Left ventricle myocardium inferior (tissue), 1 donor: ENCODE data around the gene PARD3. TPM values are rescaled to one million over a fixed set of nuclear protein-coding genes. Genes with fewer than 3 reads are reported as not detected.

Source experiments
- DNase-seq: peaks from one replicate; pipeline ENCODE4 v3.0.0-alpha.2; 2020
- H3K27ac ChIP-seq: fragments of 200-600 bp; replicated peaks from 2 replicates; pipeline ENCODE4 v1.8.0; 2021
- H3K27me3 ChIP-seq: fragments of 200-600 bp; 2 replicates; pipeline ENCODE4 v1.8.0; 2021; ENCODE audit warnings: low read depth
- H3K36me3 ChIP-seq: fragments of 200-600 bp; 2 replicates; pipeline ENCODE4 v1.8.0; 2021
- H3K4me1 ChIP-seq: fragments of 200-600 bp; 2 replicates; pipeline ENCODE4 v1.8.0; 2021
- H3K4me3 ChIP-seq: fragments of 200-600 bp; 2 replicates; pipeline ENCODE4 v1.8.0; 2021; ENCODE audit warnings: mild to moderate bottlenecking, moderate library complexity
- H3K9me3 ChIP-seq: fragments of 200-600 bp; replicated peaks from 2 replicates; pipeline ENCODE4 v1.8.0; 2021
- intact Hi-C: fragments of 100-400 bp; cut with micrococcal nuclease; formaldehyde crosslinking; loops from one replicate; pipeline ENCODE4 v1.11.0; 2022
- total RNA-seq: library from RNA; stranded (reverse); fragmentation: NEBNext Ultra II Directional; extraction: Animal tissue kit (Norgen Biotek cat#: 25700); gene quantifications from one replicate; pipeline ENCODE4 v1.2.1, GENCODE V29; 2021
- TF ChIP-seq, protein P1 (sequence below): fragments of 200-600 bp; IDR thresholded peaks from 2 replicates; pipeline ENCODE4 v1.8.0; 2021; ENCODE audit warnings: antibody characterized with exemption, mild to moderate bottlenecking, borderline replicate concordance
- donor health status: DM: no; HTN: yes; CAD: no; lungs with severe emphysema.

The PARD3 gene
- total RNA-seq, 1 donor from 2014 or later = 29.6 TPM

DNA sequence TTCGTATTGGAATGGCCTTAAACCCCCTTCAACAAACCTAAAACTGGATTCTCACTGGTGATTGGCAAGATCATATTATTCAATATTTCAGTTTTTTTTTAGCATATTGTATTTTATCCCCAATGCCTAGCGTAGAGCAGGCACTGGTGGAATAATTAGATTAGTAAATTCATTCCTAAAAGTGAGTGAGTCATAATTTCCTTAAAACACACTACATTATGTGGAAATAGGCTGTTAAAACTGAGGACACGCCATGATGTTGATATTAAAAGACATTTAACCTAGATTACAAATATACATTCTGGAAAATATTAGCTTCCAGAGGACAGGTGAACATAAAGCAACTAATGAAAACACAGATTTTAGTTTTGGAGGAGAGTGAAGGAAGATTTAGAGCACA lies 463.9 kb downstream of the PARD3 start:
- Histone ChIP-seq H3K4me1 (no peaks in the 10 kb centered on the region), H3K27ac (no peak overlapping the region), H3K4me3 (no peak overlapping the region), H3K27me3 (no peaks in the 10 kb centered on the region), H3K9me3 (no peaks in the 10 kb centered on the region), H3K36me3 (peaks cover 14% of the 10 kb centered on the region)
- intact Hi-C loops = no loop called here
- no peak for DNase-seq
- TF ChIP-seq, protein P1, sequence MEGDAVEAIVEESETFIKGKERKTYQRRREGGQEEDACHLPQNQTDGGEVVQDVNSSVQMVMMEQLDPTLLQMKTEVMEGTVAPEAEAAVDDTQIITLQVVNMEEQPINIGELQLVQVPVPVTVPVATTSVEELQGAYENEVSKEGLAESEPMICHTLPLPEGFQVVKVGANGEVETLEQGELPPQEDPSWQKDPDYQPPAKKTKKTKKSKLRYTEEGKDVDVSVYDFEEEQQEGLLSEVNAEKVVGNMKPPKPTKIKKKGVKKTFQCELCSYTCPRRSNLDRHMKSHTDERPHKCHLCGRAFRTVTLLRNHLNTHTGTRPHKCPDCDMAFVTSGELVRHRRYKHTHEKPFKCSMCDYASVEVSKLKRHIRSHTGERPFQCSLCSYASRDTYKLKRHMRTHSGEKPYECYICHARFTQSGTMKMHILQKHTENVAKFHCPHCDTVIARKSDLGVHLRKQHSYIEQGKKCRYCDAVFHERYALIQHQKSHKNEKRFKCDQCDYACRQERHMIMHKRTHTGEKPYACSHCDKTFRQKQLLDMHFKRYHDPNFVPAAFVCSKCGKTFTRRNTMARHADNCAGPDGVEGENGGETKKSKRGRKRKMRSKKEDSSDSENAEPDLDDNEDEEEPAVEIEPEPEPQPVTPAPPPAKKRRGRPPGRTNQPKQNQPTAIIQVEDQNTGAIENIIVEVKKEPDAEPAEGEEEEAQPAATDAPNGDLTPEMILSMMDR = no peak

DNA sequence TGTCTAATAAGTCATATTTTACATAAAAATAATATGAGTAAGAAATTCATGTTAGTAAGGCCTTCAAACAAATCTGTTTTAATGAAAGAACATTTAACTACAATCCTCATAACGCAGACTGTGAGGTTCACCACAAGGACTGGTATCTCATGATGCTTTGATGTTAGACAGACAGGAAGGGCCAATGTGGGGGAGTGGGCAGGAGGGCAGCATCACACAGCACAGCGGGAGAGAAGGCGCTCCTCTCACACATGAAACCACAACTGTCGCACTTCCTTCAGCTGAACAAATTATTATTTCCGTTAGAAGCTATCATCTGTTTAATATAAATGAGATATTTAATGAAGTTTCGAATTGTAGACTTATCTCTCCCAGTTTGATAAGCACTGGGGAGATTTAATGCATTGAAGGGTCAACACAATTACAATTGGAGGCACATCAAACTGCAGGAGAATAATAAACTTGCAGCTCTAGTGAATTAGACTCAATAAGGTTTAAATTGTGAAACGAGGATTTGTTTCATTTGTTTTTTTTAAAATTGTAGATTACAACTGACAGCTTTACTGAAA lies 466.1 kb downstream of the PARD3 start:
- H3K27ac ChIP-seq = no peak overlapping the region
- peaks cover 8% of the 10 kb centered on the region for H3K36me3 ChIP-seq
- intact Hi-C loops = no loop called here
- TF ChIP-seq, protein P1 = no peak
- no peak overlapping the region for H3K4me3 ChIP-seq
- DNase-seq = no peak
- H3K4me1 ChIP-seq = no peaks in the 10 kb centered on the region
- H3K9me3 ChIP-seq = no peaks in the 10 kb centered on the region
- H3K27me3 ChIP-seq = no peaks in the 10 kb centered on the region

DNA sequence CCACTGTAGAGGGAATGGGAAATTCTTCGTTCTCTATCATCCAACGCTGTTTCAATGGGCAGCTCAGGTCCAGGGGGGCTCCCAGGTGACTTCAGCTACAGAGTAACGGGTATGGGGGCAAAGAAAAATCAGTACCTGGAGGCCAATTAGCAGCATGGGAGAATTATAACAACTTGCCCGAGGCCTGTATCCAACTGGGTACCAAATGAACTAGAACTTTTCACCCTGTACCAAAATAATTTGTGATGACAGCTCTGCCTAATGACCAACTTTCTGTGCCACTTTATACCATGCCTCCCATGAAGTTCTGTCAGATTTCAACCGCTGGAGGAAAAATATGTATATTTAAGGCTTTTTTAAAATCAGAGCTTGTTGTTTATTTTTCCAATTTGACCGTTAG lies 467.1 kb downstream of the PARD3 start:
- no peaks in the 10 kb centered on the region for H3K9me3 ChIP-seq
- no peaks in the 10 kb centered on the region for H3K27me3 ChIP-seq
- TF ChIP-seq, protein P1 = no peak
- H3K27ac ChIP-seq = no peak overlapping the region
- H3K4me1 ChIP-seq = no peaks in the 10 kb centered on the region
- H3K36me3 ChIP-seq = peaks cover 6% of the 10 kb centered on the region
- intact Hi-C loops = no loop called here
- no peak overlapping the region for H3K4me3 ChIP-seq
- DNase-seq = no peak

DNA sequence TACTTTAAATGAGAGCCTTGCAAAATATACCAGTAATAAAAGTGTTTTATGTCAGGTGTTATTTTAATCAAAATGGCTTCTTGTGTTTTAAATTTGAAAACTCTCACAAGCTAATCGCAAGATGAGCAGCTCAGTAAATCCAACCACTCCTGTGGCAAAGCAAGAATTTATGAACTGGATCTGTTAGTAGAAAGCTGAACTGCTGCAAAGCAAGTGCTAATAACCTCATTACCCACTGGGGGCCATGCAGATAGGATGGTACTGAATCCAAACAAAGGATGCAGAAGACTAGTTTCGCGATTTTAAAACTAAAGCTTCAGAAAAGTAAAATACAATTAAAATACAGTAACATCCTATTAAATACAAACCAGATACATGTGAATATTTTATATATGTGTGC lies 468.0 kb downstream of the PARD3 start:
- no peak for DNase-seq
- TF ChIP-seq, protein P1 = no peak

DNA sequence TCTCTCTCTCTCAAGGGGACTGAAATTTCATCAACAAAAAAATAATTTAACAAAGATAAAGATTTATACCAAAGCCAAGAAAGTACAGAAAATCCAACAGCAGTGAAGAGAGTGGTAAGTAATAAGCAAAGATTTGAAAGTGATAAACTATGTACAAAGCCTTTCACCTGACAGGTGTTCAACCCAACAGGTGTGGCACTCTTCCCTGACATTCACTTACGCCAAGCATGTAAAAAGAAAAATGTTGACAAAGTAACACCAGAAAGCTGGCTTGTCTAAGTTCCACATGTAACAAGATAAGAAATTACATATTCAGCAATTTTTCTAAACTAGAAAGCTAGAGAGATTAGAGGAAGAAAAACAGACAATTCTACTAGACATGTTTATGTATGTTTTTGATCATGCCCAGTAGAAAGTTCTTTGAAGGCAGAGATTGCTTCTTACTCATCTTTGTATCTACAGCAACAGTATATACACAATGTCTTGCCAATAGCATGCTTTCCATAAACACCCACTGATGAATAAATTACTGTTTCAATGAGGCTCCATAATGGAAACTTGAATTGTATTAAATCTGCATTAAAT lies 468.5 kb downstream of the PARD3 start:
- DNase-seq = no peak
- H3K36me3 ChIP-seq = peaks cover 4% of the 10 kb centered on the region
- no peak overlapping the region for H3K4me3 ChIP-seq
- intact Hi-C loops = no loop called here
- no peaks in the 10 kb centered on the region for H3K4me1 ChIP-seq
- TF ChIP-seq, protein P1 = no peak
- H3K27me3 ChIP-seq = no peaks in the 10 kb centered on the region
- H3K27ac ChIP-seq = no peak overlapping the region
- H3K9me3 ChIP-seq = no peaks in the 10 kb centered on the region

More for the DNA sequence above, 468.0 kb downstream of the PARD3 start:
- no peak overlapping the region for H3K4me3 ChIP-seq
- peaks cover 4% of the 10 kb centered on the region for H3K36me3 ChIP-seq
- H3K27me3 ChIP-seq = no peaks in the 10 kb centered on the region
- no peaks in the 10 kb centered on the region for H3K4me1 ChIP-seq
- no peaks in the 10 kb centered on the region for H3K9me3 ChIP-seq
- intact Hi-C loops = no loop called here
- no peak overlapping the region for H3K27ac ChIP-seq
